ENCODE results near the gene NRXN2.
"Not testable (repeated sequence)": the region's sequence is repeated elsewhere in the genome, so short reads cannot be mapped to it uniquely, and the experiment has no call there.

Gene NRXN2

DNA sequence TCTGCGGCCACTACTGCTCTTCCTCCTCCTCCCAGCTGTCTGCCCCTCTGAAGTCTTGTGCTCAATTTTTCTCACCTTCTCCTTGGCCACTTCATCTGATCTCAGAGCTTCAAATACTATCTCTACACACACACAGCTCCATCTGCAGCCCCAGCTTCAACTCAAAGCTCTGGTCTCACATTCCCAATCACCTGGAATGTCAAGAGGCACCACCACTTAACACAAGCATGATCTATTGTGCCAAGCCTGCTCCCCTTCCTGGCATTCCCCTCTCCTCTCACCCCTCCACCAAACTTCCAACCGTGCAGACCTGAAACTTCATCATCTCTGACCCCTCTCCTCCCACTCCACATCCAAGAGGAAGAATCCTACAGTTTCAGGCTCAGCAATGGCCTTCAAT is 17.5 kb downstream of the NRXN2 start:
- no peak for DNase-seq (ENCODE audit: low read depth in 2 of 3, low spot score in 1 of 3)

GRCh38 chr11:64703048-64703447 is 19.9 kb downstream of the NRXN2 start:
- no peak for DNase-seq (ENCODE audit: low read depth in 2 of 3, low spot score in 1 of 3)

DNA sequence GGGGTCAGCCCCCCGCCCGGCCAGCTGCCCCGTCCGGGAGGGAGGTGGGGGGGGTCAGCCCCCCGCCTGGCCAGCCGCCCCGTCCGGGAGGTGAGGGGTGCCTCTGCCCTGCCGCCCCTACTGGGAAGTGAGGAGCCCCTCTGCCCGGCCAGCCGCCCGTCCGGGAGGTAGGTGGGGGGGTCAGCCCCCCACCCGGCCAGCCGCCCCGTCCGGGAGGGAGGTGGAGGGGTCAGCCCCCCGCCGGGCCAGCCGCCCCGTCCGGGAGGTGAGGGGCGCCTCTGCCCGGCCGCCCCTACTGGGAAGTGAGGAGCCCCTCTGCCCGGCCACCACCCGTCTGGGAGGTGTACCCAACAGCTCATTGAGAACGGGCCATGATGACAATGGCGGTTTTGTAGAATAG is 21.0 kb downstream of the NRXN2 start:
- not testable (repeated sequence) for DNase-seq (ENCODE audit: low read depth in 2 of 3, low spot score in 1 of 3)

DNA sequence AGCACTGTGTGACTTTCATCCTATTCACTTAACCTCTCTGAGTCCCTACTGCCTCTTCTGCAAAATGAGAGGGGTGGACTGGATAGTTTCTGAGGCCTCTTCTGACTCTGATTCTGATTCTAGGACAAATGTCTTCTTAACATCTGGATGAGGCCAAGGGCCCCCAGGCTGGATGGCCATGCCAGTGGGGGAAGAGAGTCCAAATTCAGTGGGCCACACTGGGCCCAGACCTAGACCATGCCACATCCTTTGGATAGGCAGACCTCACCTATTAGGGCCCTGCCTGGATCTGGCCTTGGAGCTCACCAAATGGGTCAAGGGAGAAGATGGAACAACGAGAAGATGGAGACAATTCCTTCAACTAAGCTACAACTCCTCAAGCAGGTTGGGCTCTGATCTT is 24.6 kb downstream of the NRXN2 start:
- DNase-seq (ENCODE audit: low read depth in 2 of 3, low spot score in 1 of 3) = no peak

DNA sequence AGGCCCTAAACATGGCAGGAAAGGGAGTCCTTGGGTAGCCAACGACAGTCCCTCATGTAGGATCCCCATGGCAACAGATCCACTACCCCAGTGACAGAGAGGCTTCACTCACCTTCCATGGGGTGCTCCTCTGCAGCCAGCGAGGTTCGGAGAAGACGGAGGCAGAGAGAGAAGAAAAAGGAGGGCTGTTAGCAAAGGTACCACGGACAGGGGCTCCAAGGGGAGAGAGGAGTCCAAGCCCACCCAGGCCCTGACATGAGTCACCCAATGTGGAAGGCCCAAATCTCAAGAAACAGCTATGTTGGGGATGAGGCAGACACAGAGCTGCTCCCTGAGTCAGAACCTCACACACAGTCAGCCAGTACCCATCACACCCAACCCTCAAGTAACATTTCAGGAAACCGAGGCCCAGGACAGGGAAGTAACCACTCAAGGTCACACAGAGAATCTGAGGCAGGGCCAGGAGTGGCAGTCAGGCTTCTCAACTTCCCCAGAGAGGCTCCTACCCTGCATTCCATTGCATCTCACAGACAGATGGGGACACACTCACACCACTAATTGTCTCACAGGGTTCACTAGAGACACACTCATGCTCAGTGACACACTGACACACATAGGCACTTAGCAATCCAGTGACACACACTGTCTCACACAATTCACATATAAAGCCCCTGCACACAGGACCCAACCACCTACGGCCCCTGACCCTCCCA is 25.2 kb downstream of the NRXN2 start:
- no peak for DNase-seq (ENCODE audit: low read depth in 2 of 3, low spot score in 1 of 3)

DNA sequence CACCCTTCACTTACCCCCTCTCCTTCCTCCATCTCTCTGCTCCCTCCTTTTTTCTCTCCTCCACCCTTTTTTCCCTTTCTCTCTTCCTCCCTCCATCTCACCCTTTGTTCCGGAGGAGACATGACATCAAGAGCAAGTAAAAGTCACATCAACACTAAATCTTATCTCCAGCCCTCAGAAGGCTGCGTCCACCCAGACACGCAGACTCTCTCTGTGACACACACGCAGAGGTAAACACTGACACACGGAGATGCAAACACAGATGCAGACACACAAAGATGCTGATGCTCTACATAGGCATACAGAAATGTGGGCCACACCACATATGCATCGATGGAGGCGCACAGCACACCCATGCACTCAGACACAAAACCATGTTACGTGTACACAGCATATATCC is 27.0 kb downstream of the NRXN2 start:
- DNase-seq (ENCODE audit: low read depth in 2 of 3, low spot score in 1 of 3) = no peak

DNA sequence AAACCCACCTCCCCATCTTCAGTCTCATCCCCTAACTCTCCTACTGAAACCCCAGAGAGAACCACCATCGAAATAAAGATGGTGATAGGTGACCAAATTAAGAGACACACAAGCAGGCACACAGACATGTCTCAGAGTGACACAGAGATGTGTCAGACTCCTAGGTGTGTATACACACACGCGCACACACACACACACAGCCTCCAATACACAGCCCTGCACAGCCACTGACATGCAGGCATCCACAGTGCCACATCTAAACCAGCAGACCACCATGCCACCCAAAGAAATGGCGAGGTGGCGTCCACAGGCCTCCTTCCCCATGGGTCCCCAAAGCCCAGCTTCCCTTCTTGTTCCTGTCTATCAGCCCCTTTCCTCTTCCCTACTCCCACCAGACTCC is 27.4 kb downstream of the NRXN2 start:
- no peak for DNase-seq (ENCODE audit: low read depth in 2 of 3, low spot score in 1 of 3)

DNA sequence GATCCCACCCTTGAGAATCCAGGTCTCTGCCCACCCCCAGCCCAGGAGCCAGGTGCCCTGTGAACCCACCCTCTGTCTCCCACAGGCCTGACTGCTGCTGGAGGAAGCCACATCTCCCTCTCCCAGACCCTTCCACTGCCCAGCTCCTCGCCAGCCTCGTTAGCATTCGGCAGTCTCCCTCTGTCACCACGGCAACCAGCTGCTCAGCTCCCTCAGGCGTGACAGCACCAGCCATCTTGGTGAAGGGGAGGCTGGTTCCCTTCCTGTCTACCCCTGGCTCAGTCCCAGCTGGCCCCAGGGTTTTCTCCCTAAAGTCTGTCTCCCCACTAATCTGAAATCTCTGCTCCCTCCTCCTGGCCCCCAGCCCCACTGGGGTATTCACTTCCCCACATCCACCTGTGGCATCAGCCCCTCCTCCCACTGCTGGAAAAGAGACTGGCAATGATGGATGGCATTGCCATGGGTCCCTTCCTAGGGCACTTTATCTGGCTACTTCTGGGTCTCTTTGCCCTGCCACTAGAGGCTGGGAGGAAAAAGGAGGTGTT is 28.1 kb downstream of the NRXN2 start:
- no peak for DNase-seq (ENCODE audit: low read depth in 2 of 3, low spot score in 1 of 3)

GRCh38 chr11:64694026-64694755 is 28.8 kb downstream of the NRXN2 start:
- DNase-seq (ENCODE audit: low read depth in 2 of 3, low spot score in 1 of 3) = no peak

DNA sequence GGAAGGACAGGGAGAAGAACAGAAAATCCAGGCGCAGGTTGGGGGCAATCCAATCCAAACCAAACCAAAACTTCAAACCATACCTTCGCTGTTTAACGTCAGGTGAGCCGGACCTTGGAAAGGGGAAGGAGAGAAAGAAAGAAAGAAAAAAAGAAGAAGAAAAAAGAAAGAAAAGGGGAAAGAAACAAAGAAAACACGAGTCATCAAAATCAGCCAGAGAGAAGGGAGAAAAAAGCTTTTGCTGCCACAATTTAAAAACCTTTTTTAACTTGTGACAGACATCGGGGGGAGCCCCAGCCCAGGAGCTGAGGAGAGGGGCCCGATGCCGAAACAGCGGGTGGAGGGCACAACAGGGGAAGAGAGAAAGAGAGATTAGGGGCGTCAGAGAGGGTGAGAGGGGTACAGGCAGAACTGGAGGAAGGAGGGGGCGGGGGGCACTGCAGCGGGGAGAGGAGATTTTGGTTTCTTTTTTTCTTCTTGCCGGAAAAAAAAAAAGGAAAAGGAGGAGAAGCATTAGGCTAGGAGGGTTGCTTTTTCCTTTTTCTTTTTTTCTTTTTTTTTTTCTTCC is 30.1 kb downstream of the NRXN2 start:
- no peak for DNase-seq (ENCODE audit: low read depth in 2 of 3, low spot score in 1 of 3)

GRCh38 chr11:64691543-64691942 is 31.5 kb downstream of the NRXN2 start:
- no peak for DNase-seq (ENCODE audit: low read depth in 2 of 3, low spot score in 1 of 3)

GRCh38 chr11:64690235-64690634 is 32.8 kb downstream of the NRXN2 start:
- no peak for DNase-seq (ENCODE audit: low read depth in 2 of 3, low spot score in 1 of 3)

- DNase-seq (ENCODE audit: low read depth in 2 of 3, low spot score in 1 of 3) = peak; percentile 77 to 96 (median 90)
These were observed 34.4 kb downstream of the NRXN2 start for GRCh38 chr11:64688534-64688982.

- no peak for DNase-seq (ENCODE audit: low read depth in 2 of 3, low spot score in 1 of 3)
These were observed 35.1 kb downstream of the NRXN2 start for GRCh38 chr11:64687643-64688533.

DNA sequence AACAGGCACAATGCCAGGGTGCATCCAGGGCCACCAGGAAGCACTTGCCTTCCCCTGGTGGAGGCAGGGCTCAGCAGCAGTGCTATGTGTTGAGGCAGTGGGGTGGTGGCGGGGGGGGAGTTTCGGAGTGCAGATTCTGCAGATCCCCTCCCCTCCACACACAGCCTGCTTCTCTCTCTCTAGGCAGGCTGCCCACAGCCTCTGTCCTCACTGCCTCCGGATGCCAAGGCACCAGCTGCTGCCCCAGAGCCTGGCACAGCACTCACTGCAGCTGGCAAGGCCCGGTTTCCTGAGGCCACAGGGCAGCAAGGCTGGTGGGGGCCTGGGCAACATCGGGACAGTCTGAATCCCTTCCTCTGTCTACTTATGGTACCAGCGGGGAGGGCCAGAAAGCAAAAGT is 35.8 kb downstream of the NRXN2 start:
- no peak for DNase-seq (ENCODE audit: low read depth in 2 of 3, low spot score in 1 of 3)

DNA sequence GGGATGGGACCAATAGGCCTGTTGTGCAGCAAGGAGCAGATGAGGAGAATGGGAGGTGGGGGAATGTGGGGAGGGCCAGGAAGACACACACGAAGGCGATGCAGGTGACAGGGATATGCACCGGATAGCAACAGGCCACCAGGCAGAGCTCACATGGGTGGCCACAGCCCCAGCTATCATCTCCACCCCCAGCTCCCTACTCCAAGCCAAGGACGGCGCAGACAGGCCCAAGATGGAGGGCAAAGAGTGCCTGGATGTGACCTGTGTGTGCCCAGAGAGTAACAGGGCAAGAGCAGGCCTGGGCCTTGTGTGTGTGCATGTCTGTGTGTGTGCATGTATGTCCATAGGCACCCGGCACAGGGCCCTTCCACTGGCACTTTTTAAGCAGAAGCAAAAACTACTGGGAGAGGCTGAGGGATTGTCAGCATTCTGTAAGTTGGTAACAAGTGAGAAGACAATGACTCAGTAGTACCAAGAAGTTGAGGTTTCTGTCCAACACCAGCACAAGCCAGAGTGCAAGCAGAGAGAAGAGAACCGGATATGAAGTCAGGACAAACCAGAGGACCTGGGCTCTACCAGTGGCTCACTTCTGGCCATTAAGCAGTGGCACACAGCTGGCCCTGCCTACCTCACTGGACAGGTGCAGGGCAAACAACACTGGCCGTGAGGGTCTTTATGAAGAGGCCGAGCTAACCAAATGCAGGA is 36.4 kb downstream of the NRXN2 start:
- no peak for DNase-seq (ENCODE audit: low read depth in 2 of 3, low spot score in 1 of 3)

DNA sequence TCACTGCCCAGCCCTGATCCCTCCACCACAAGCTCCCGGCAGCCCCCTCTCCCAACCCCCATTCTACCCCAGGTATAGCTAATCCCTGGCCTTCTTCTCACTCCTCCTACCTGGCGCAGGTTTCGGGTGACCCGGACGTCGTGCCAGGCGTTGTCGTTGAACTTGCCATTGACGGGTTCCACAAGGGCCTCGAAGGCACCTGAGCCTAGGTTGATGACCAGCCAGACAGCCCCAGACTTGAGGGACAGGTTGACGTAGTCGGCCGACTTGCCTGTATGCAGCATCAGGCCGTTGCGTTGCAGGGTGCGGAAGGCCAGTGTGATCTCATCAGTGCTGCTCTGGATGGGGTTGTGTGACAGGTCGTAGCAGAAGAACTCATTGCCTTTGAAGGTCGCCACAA is 37.5 kb downstream of the NRXN2 start:
- DNase-seq (ENCODE audit: low read depth in 2 of 3, low spot score in 1 of 3) = no peak

- DNase-seq (ENCODE audit: low read depth in 2 of 3, low spot score in 1 of 3) = no peak
These were observed 38.6 kb downstream of the NRXN2 start for GRCh38 chr11:64684357-64684756.

- no peak for DNase-seq (ENCODE audit: low read depth in 2 of 3, low spot score in 1 of 3)
These were observed 41.8 kb downstream of the NRXN2 start for GRCh38 chr11:64681171-64681570.

DNA sequence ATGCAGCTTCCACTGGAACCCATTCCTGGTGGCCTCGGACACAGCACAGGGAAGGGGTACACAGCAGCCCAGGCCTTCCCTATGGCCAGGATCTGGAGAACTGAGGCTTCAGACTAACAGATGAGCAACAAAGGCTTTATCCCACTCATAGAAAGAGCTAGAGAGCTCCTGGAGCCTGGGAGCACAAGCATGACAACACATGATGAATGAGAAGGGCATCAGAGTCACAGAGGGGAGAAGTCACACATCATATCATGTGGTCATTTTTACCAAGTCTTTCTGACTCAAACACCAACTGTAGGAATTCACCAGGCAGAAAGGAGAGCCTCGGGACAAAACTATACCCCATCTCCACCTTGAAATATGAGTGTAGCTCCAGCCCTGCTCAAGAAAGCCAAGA is 43.2 kb downstream of the NRXN2 start:
- no peak for DNase-seq (ENCODE audit: low read depth in 2 of 3, low spot score in 1 of 3)

Data from stimulated activated CD4-positive, alpha-beta T cell treated with anti-CD3 and anti-CD28 coated beads, Interleukin-12 subunit alpha, Interleukin-12 subunit beta, amount 100 ng/mL, for 48 hours (primary cell).